ENCODE results near the gene FBXO2. TPM values are rescaled to one million over a fixed set of nuclear protein-coding genes. Genes with fewer than 3 reads are reported as not detected.
"Not testable (repeated sequence)": the region's sequence is repeated elsewhere in the genome, so short reads cannot be mapped to it uniquely, and the experiment has no call there.

Gene FBXO2
- total RNA-seq, 1 donor from 2014 or later, result 15.0 TPM

- no peak for DNase-seq (ENCODE audit: low spot score)
- ATAC-seq, result no peak
Measured at GRCh38 chr1:11634365-11635192, 19.6 kb downstream of the FBXO2 start.

- no peak for DNase-seq (ENCODE audit: low spot score)
Measured at GRCh38 chr1:11629184-11630016, 24.8 kb downstream of the FBXO2 start.

GRCh38 chr1:11628767-11629166, 25.5 kb downstream of the FBXO2 start:
- ATAC-seq (no peak), DNase-seq (ENCODE audit: low spot score) (no peak)

More at GRCh38 chr1:11629184-11630016, 24.8 kb downstream of the FBXO2 start:
- no peak for ATAC-seq

GRCh38 chr1:11626551-11626950, 27.7 kb downstream of the FBXO2 start:
- ATAC-seq (no peak), DNase-seq (ENCODE audit: low spot score) (no peak)

- ATAC-seq (no peak), DNase-seq (ENCODE audit: low spot score) (no peak)
Measured at GRCh38 chr1:11623702-11624101, 30.5 kb downstream of the FBXO2 start.

GRCh38 chr1:11622398-11622797, 31.8 kb downstream of the FBXO2 start:
- no peak for ATAC-seq
- no peak for DNase-seq (ENCODE audit: low spot score)

- ATAC-seq, result no peak
- DNase-seq (ENCODE audit: low spot score), result no peak
Measured at GRCh38 chr1:11620924-11621323, 33.3 kb downstream of the FBXO2 start.

GRCh38 chr1:11620405-11620804, 33.8 kb downstream of the FBXO2 start:
- DNase-seq (ENCODE audit: low spot score) (no peak), ATAC-seq (no peak)

GRCh38 chr1:11617741-11618140, 36.5 kb downstream of the FBXO2 start:
- ATAC-seq (no peak), DNase-seq (ENCODE audit: low spot score) (no peak)

- ATAC-seq (peak; percentile 54), DNase-seq (ENCODE audit: low spot score) (no peak)
Measured at GRCh38 chr1:11617314-11617713, 36.9 kb downstream of the FBXO2 start.

- ATAC-seq, result no peak
- no peak for DNase-seq (ENCODE audit: low spot score)
Measured at GRCh38 chr1:11616766-11617165, 37.5 kb downstream of the FBXO2 start.

GRCh38 chr1:11615090-11615489, 39.1 kb downstream of the FBXO2 start:
- DNase-seq (ENCODE audit: low spot score) (no peak), ATAC-seq (peak; percentile 41)

- ATAC-seq (no peak), DNase-seq (ENCODE audit: low spot score) (no peak)
Measured at GRCh38 chr1:11613347-11613746, 40.9 kb downstream of the FBXO2 start.

- DNase-seq (ENCODE audit: low spot score), result no peak
- ATAC-seq, result no peak
Measured at GRCh38 chr1:11611638-11612327, 42.4 kb downstream of the FBXO2 start.

- ATAC-seq, result no peak
Measured at GRCh38 chr1:11610629-11611180, 43.5 kb downstream of the FBXO2 start.

GRCh38 chr1:11609378-11609777, 44.9 kb downstream of the FBXO2 start:
- DNase-seq (ENCODE audit: low spot score); ATAC-seq: not testable (repeated sequence)

More at GRCh38 chr1:11610629-11611180, 43.5 kb downstream of the FBXO2 start:
- DNase-seq (ENCODE audit: low spot score), result no peak

GRCh38 chr1:11608596-11609130, 45.6 kb downstream of the FBXO2 start:
- ATAC-seq; DNase-seq (ENCODE audit: low spot score): not testable (repeated sequence)

- ATAC-seq (no peak), DNase-seq (ENCODE audit: low spot score) (no peak)
Measured at GRCh38 chr1:11606775-11607174, 47.5 kb downstream of the FBXO2 start.

- no peak for DNase-seq (ENCODE audit: low spot score)
- no peak for ATAC-seq
Measured at GRCh38 chr1:11602981-11603380, 51.2 kb downstream of the FBXO2 start.

GRCh38 chr1:11602424-11602823, 51.8 kb downstream of the FBXO2 start:
- ATAC-seq (no peak), DNase-seq (ENCODE audit: low spot score) (no peak)

GRCh38 chr1:11600836-11601235, 53.4 kb downstream of the FBXO2 start:
- ATAC-seq, result no peak
- no peak for DNase-seq (ENCODE audit: low spot score)
